ENCODE data around the gene SYCP3. TPM values are rescaled to one million over a fixed set of nuclear protein-coding genes. Genes with fewer than 3 reads are reported as not detected.
"Not testable (repeated sequence)": the region's sequence is repeated elsewhere in the genome, so short reads cannot be mapped to it uniquely, and the experiment has no call there.

SYCP3 gene
- total and polyA plus RNA-seq, 4 donors: 0.05 to 1.2 (median 0.67) TPM

- no peak for ATAC-seq (ENCODE audit: insufficient read depth, low FRiP score)
Measured at GRCh38 chr12:101740566-101740965, 1.3 kb upstream of the SYCP3 start.

GRCh38 chr12:101737476-101737875, 1.8 kb downstream of the SYCP3 start:
- TF ChIP-seq CTCF (IDR thresholded peaks at IDR 0.05; ENCODE audit: control extremely low read depth, extremely low read depth): no peak
- 93 to 94% methylated on average over 6 of the region's 6 CpGs for WGBS, 2 donors
- peaks cover 0 to 2% (median 0%) of the 10 kb centered on the region in 4 donors for H3K9me3 ChIP-seq (ENCODE audit: control insufficient read depth in 4 of 4, insufficient read depth in 3 of 4, low read length in 3 of 4)
- no peaks in the 10 kb centered on the region for H3K27me3 ChIP-seq (ENCODE audit: control insufficient read depth in 3 of 3, insufficient read depth in 3 of 3, low read length in 2 of 3)
- ATAC-seq (ENCODE audit: insufficient read depth, low FRiP score): no peak
- H3K4me3 ChIP-seq: no peak overlapping the region
- H3K27ac ChIP-seq (ENCODE audit: low read depth in 1 of 2, low read length in 1 of 2): no peak overlapping the region
- no peak for DNase-seq
- peaks cover 4 to 19% (median 8%) of the 10 kb centered on the region in 4 donors for H3K36me3 ChIP-seq (ENCODE audit: control insufficient read depth in 4 of 4, insufficient read depth in 4 of 4, low read length in 4 of 4)
- H3K9ac ChIP-seq (ENCODE audit: insufficient read depth in 1 of 2, low read length in 2 of 2): no peak overlapping the region
- no peaks in the 10 kb centered on the region for H3K4me1 ChIP-seq (ENCODE audit: control insufficient read depth in 5 of 5, insufficient read depth in 5 of 5, low read length in 5 of 5)

More at GRCh38 chr12:101740566-101740965, 1.3 kb upstream of the SYCP3 start:
- H3K9ac ChIP-seq (ENCODE audit: insufficient read depth in 1 of 2, low read length in 2 of 2): no peak overlapping the region
- H3K9me3 ChIP-seq (ENCODE audit: control insufficient read depth in 4 of 4, insufficient read depth in 3 of 4, low read length in 3 of 4): peaks cover 0 to 2% (median 0%) of the 10 kb centered on the region in 4 donors
- H3K27me3 ChIP-seq (ENCODE audit: control insufficient read depth in 3 of 3, insufficient read depth in 3 of 3, low read length in 2 of 3): no peaks in the 10 kb centered on the region
- H3K36me3 ChIP-seq (ENCODE audit: control insufficient read depth in 4 of 4, insufficient read depth in 4 of 4, low read length in 4 of 4): peaks cover 10 to 32% (median 13%) of the 10 kb centered on the region in 4 donors
- H3K27ac ChIP-seq (ENCODE audit: low read depth in 1 of 2, low read length in 1 of 2): no peak overlapping the region
- WGBS, 2 donors: 95 to 97% methylated on average over 5 of the region's 5 CpGs
- no peak for DNase-seq
- no peak for TF ChIP-seq CTCF (IDR thresholded peaks at IDR 0.05; ENCODE audit: control extremely low read depth, extremely low read depth)
- no peaks in the 10 kb centered on the region for H3K4me1 ChIP-seq (ENCODE audit: control insufficient read depth in 5 of 5, insufficient read depth in 5 of 5, low read length in 5 of 5)
- no peak overlapping the region for H3K4me3 ChIP-seq

- H3K9me3 ChIP-seq (ENCODE audit: control insufficient read depth in 4 of 4, insufficient read depth in 3 of 4, low read length in 3 of 4); H3K27ac ChIP-seq (ENCODE audit: low read depth in 1 of 2, low read length in 1 of 2); DNase-seq; H3K4me3 ChIP-seq; ATAC-seq (ENCODE audit: insufficient read depth, low FRiP score); H3K9ac ChIP-seq (ENCODE audit: insufficient read depth in 1 of 2, low read length in 2 of 2); H3K27me3 ChIP-seq (ENCODE audit: control insufficient read depth in 3 of 3, insufficient read depth in 3 of 3, low read length in 2 of 3); H3K4me1 ChIP-seq (ENCODE audit: control insufficient read depth in 5 of 5, insufficient read depth in 5 of 5, low read length in 5 of 5): not testable (repeated sequence)
- H3K36me3 ChIP-seq (ENCODE audit: control insufficient read depth in 4 of 4, insufficient read depth in 4 of 4, low read length in 4 of 4): peaks cover 7 to 24% (median 11%) of the 10 kb centered on the region in 4 donors
- 97 to 98% methylated on average over 5 of the region's 5 CpGs for WGBS, 2 donors
Measured at GRCh38 chr12:101734482-101734881, 4.8 kb downstream of the SYCP3 start.

- H3K4me3 ChIP-seq: no peak overlapping the region
- 86 to 88% methylated on average over 2 of the region's 2 CpGs for WGBS, 2 donors
- no peaks in the 10 kb centered on the region for H3K4me1 ChIP-seq (ENCODE audit: control insufficient read depth in 5 of 5, insufficient read depth in 5 of 5, low read length in 5 of 5)
- no peak overlapping the region for H3K27ac ChIP-seq (ENCODE audit: low read depth in 1 of 2, low read length in 1 of 2)
- peaks cover 3 to 18% (median 7%) of the 10 kb centered on the region in 4 donors for H3K36me3 ChIP-seq (ENCODE audit: control insufficient read depth in 4 of 4, insufficient read depth in 4 of 4, low read length in 4 of 4)
- TF ChIP-seq CTCF (IDR thresholded peaks at IDR 0.05; ENCODE audit: control extremely low read depth, extremely low read depth): no peak
- no peak for DNase-seq
- H3K9me3 ChIP-seq (ENCODE audit: control insufficient read depth in 4 of 4, insufficient read depth in 3 of 4, low read length in 3 of 4): no peaks in the 10 kb centered on the region
- H3K9ac ChIP-seq (ENCODE audit: insufficient read depth in 1 of 2, low read length in 2 of 2): no peak overlapping the region
- H3K27me3 ChIP-seq (ENCODE audit: control insufficient read depth in 3 of 3, insufficient read depth in 3 of 3, low read length in 2 of 3): no peaks in the 10 kb centered on the region
- no peak for ATAC-seq (ENCODE audit: insufficient read depth, low FRiP score)
Measured at GRCh38 chr12:101733166-101733565, 6.1 kb downstream of the SYCP3 start.
